Sigmoid colon (tissue), 7 donors: Measurements from ENCODE around the gene PXN. TPM values are rescaled to one million over a fixed set of nuclear protein-coding genes. Genes with fewer than 3 reads are reported as not detected.
A peak's percentile ranks its signal among the peaks of the same experiment; 100 is the strongest.

Experiments used
- DNase-seq: peaks from one replicate; pipeline ENCODE4 v3.0.0-alpha.2; 2019
- H3K27ac ChIP-seq, 4 donors: fragments of 200-600 bp; sonication (generic); one replicate each; pipeline ENCODE4 v1.5.1; 2016 to 2019; ENCODE audit warnings: mild to moderate bottlenecking in 1 of 4
- H3K27me3 ChIP-seq, 3 donors: fragments of 200-600 bp; sonication (generic); one replicate each; pipeline ENCODE4 v1.5.1; 2019; ENCODE audit warnings: mild to moderate bottlenecking in 1 of 3
- H3K36me3 ChIP-seq, 4 donors: fragments of 200-600 bp; sonication (generic); one replicate each; pipeline ENCODE4 v1.5.1; 2016 to 2019
- H3K4me1 ChIP-seq, 4 donors: fragments of 200-600 bp; sonication (generic); one replicate each; pipeline ENCODE4 v1.5.1; 2017 to 2019
- H3K4me3 ChIP-seq, 4 donors: fragments of 200-600 bp; sonication (generic); one replicate each; pipeline ENCODE4 v1.5.1; 2017 to 2019; ENCODE audit warnings: mild to moderate bottlenecking in 2 of 4, moderate library complexity in 1 of 4
- H3K9me3 ChIP-seq, 4 donors: fragments of 200-600 bp in 3 of 4; sonication (generic) in 3 of 4; one replicate each; pipeline versions ENCODE4 v1.5.1 to v1.6.1; 2013 to 2019
- CTCF ChIP-seq, 4 experiments: fragments of 450-650 bp in 3 of 4; fragments of 200-600 bp in 1 of 4; IDR thresholded peaks; one replicate each; pipeline ENCODE4 v1.5.1; 2016 to 2019; ENCODE audit warnings: antibody characterized with exemption in 4 of 4, mild to moderate bottlenecking in 3 of 4, moderate library complexity in 2 of 4
- EP300 ChIP-seq, 4 donors: sonication (generic); formaldehyde crosslinking; IDR thresholded peaks; one replicate each; pipeline ENCODE4 v1.6.1; 2017; ENCODE audit warnings: antibody characterized with exemption in 4 of 4
- POLR2A ChIP-seq, 2 donors: fragments of 450-650 bp; IDR thresholded peaks; one replicate each; pipeline ENCODE4 v1.6.1; 2016; ENCODE audit warnings: antibody characterized with exemption in 2 of 2, mild to moderate bottlenecking in 2 of 2, moderate library complexity in 2 of 2
- POLR2AphosphoS5 ChIP-seq, 4 donors: sonication (generic); formaldehyde crosslinking; IDR thresholded peaks; one replicate each; pipeline ENCODE4 v1.6.1; 2017; ENCODE audit warnings: antibody characterized with exemption in 4 of 4
- WGBS, 2 donors: extraction: QIAGEN DNeasy Blood & Tissue Kit; methylation state at CpG; one replicate each; pipeline ENCODE4 v1.1.7; 2013; 5-methylcytosine and 5-hydroxymethylcytosine counted together
- intact Hi-C: fragments of 100-400 bp; cut with DNase I; formaldehyde crosslinking; loops from one replicate; pipeline ENCODE4 v1.15.1; 2023
- polyA plus RNA-seq, 3 donors: library from polyadenylated mRNA; stranded (reverse); fragments of 200-250 nt; gene quantifications; one replicate each; pipeline ENCODE4 v1.2.3, GENCODE V29; 2013
- total RNA-seq, 4 donors: library from RNA; depleted of rRNA; stranded (reverse); fragments of >200 nt; gene quantifications; one replicate each; pipeline ENCODE4 v1.1.0, GENCODE V29; 2016
- donor health status: healthy with polysubstance abuse.
- donor health status: Bipolar disorder and iron deficiency.
- donor health status: healthy.

Gene PXN
- total and polyA plus RNA-seq, 7 donors: 41.0 to 127 (median 79.3) TPM

- Histone ChIP-seq H3K27ac (no peak overlapping the region), H3K36me3 (peaks cover 49 to 76% (median 66%) of the 10 kb centered on the region in 4 donors), H3K4me1 (peaks cover 0 to 23% (median 22%) of the 10 kb centered on the region in 4 donors), H3K9me3 (no peaks in the 10 kb centered on the region), H3K27me3 (no peaks in the 10 kb centered on the region), H3K4me3 (no peak overlapping the region)
- 76 to 81% methylated on average over 10 of the region's 10 CpGs for whole genome bisulfite sequencing, 2 donors
- intact Hi-C loops: no loop called here
- no peak for TF ChIP-seq EP300 (IDR thresholded peaks at IDR 0.05)
- TF ChIP-seq POLR2A (IDR thresholded peaks at IDR 0.05): no peak
- TF ChIP-seq CTCF (IDR thresholded peaks at IDR 0.05): no peak
- no peak for TF ChIP-seq POLR2AphosphoS5 (IDR thresholded peaks at IDR 0.05)
- DNase-seq: peak; percentile 69
Observed at GRCh38 chr12:120220838-120221575, 44.5 kb downstream of the PXN start.

- intact Hi-C loops: no loop called here
- Histone ChIP-seq H3K4me1 (peaks cover 0 to 3% (median under 1%) of the 10 kb centered on the region in 4 donors), H3K36me3 (peaks cover 57 to 90% (median 83%) of the 10 kb centered on the region in 4 donors), H3K9me3 (no peaks in the 10 kb centered on the region), H3K4me3 (no peak overlapping the region), H3K27me3 (no peaks in the 10 kb centered on the region), H3K27ac (no peak overlapping the region)
- DNase-seq: no peak
- no peak for TF ChIP-seq CTCF (IDR thresholded peaks at IDR 0.05)
- TF ChIP-seq POLR2AphosphoS5 (IDR thresholded peaks at IDR 0.05): no peak
- no peak for TF ChIP-seq EP300 (IDR thresholded peaks at IDR 0.05)
- TF ChIP-seq POLR2A (IDR thresholded peaks at IDR 0.05): no peak
- 93 to 94% methylated on average over 19 of the region's 19 CpGs for WGBS, 2 donors
Observed at GRCh38 chr12:120218680-120219606, 46.6 kb downstream of the PXN start.

DNA sequence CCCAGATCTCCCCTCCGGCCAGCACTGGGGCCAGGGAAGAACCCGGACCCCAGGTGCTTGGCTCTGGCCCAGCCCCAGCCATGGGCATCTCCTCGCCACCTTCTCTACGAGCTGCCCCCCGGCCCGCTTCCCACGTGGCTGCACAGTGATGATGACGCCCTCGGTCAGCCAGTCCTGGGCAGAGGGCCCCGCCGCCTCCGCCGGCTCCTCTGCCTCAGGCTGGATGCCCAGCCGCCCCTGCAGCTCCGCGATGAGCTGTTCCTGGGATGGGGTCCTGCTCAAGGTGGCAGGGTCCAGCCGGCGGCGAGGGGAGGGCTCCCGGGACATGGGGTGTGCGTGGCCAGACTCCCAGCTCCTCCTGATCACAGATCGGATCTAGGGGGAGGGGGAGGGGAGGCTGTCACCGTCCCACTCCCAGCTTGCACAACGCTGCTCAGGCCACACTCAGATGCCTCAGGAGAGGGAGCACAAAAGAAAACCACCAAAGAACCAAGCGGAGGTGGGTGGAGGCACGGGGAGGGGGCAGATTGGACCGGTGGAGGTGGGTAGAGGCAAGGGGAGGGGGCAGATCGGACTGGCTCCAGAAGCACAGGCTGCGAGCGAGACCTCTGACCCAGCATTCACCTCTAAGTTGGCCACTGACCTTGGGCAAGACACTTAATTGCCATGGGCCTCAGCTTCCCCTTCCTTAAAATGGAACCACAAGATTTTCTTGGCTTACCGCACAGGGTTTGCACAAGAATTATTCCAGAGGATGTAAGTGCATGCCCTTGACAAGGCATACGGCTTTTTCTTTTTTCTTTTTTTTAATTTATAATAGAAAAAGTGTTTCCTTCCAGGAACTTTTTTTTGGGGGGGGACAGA, 48.6 kb downstream of the PXN start:
- no peak overlapping the region for H3K4me3 ChIP-seq
- TF ChIP-seq CTCF (IDR thresholded peaks at IDR 0.05) (no peak), POLR2AphosphoS5 (IDR thresholded peaks at IDR 0.05) (no peak), EP300 (IDR thresholded peaks at IDR 0.05) (no peak)
- no peak for DNase-seq
- H3K9me3 ChIP-seq: no peaks in the 10 kb centered on the region
- no peaks in the 10 kb centered on the region for H3K4me1 ChIP-seq
- H3K27ac ChIP-seq: no peak overlapping the region
- H3K36me3 ChIP-seq: peaks cover 58 to 90% (median 83%) of the 10 kb centered on the region in 4 donors
- no peaks in the 10 kb centered on the region for H3K27me3 ChIP-seq
- 91 to 92% methylated on average over 32 of the region's 32 CpGs for WGBS, 2 donors
- intact Hi-C loops: no loop called here
